Peyer's patch (tissue), 4 donors: ENCODE measurements around the gene GPR34.

Experiments used
- POLR2A ChIP-seq, 2 donors: fragments of 450-650 bp; IDR thresholded peaks; one replicate each; pipeline ENCODE4 v1.5.1; 2017; ENCODE audit warnings: antibody characterized with exemption in 2 of 2, mild to moderate bottlenecking in 2 of 2, moderate library complexity in 2 of 2
- TF ChIP-seq, protein P1 (sequence below), 6 experiments: fragments of 450-650 bp in 4 of 6; fragments of 200-600 bp in 2 of 6; sonication (generic) in 1 of 6; IDR thresholded peaks; one replicate each; pipeline ENCODE4 v1.5.1; 2017 to 2019; ENCODE audit warnings: antibody characterized with exemption in 6 of 6, mild to moderate bottlenecking in 3 of 6, moderate library complexity in 1 of 6

GRCh38 chrX:41664375-41664901, 24.3 kb upstream of the GPR34 start:
- TF ChIP-seq, protein P1, sequence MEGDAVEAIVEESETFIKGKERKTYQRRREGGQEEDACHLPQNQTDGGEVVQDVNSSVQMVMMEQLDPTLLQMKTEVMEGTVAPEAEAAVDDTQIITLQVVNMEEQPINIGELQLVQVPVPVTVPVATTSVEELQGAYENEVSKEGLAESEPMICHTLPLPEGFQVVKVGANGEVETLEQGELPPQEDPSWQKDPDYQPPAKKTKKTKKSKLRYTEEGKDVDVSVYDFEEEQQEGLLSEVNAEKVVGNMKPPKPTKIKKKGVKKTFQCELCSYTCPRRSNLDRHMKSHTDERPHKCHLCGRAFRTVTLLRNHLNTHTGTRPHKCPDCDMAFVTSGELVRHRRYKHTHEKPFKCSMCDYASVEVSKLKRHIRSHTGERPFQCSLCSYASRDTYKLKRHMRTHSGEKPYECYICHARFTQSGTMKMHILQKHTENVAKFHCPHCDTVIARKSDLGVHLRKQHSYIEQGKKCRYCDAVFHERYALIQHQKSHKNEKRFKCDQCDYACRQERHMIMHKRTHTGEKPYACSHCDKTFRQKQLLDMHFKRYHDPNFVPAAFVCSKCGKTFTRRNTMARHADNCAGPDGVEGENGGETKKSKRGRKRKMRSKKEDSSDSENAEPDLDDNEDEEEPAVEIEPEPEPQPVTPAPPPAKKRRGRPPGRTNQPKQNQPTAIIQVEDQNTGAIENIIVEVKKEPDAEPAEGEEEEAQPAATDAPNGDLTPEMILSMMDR (IDR thresholded peaks at IDR 0.05), result no peak
- TF ChIP-seq POLR2A (IDR thresholded peaks at IDR 0.05), result no peak
